Suppressor macrophage (primary cell): ENCODE data around the gene PUS3.
A peak's percentile ranks its signal among the peaks of the same experiment; 100 is the strongest.

Experiments
- DNase-seq, 4 experiments: peaks; one replicate each; pipeline ENCODE4 v3.0.0-alpha.2; 2020 to 2022

PUS3 gene

DNA sequence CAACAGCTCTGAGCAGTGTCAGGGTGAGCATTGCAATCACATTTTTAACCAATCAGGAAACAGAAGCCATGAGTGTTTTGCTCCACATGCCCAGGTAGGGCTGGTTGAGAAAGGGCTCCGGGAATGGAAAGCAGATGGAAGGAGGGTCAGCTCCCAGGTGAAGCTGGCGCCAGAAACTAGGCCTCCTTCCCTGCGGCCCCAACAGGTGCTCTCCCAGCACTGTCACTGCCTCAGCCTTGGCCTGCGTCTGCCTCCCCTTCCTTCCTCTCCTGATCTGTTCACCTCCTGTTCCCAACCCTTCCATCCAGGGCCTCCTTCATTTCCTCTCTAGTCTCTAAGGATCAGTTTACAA lies 38.2 kb upstream of the PUS3 start:
- no peak for DNase-seq

DNA sequence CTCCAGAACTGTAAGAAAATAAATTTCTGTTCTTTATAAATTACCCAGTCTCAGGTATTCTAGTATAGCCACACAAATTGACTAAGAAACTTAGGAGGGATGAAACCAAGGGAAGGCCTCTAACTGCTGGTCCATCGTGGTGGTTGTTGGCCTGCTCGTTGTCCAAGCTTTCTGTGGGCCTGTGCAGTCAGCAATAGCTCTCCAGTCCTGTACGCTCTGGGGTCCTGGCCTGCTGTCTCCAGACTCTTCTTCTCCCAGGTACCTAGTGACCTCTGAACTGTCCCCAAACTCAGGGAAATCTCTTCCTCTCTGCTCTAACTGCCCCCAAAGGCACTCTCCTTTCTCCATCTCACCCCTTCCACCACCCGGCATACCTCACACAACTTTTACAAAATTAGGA lies 37.1 kb upstream of the PUS3 start:
- no peak for DNase-seq

DNA sequence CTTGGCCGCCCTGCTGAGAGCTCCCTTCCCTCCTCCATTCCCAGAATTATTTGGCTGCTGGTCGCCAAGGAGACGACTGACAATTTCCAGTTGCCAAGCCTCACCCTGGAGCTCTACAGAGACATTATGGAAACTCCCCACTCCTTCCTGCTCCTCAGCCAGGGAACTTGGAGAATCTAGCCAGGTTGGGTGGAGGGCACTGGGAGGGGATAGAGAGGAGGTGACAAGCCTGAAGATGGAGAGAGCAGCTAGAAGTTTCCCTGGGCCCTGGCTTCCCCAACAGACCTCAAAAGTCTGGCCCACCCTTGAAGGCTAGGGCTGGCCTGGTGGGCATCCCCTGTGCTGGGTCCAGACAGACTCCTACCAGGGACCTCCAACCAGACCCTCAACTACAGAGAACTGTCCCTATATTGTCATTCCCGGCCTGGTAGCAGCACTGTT lies 36.1 kb upstream of the PUS3 start:
- no peak for DNase-seq

DNA sequence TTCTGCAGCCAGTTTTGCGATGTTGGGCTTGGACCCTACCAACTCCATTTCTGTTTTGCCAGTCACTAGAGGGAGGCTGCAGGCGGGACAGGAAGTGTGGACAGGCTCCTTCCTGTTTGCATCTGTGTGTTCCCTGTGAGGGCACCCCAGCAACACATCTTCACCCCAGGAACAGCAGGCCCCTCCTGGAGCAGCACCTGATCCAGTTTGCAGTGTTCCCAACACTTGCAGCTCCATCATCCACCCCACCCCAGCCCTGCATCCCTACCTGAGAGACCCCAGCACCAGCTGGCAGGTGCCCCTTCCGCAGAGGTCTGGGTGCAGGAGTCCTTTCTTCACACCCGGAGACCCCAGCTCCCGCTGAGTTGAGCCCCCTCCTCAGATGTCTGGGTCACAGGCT lies 35.4 kb upstream of the PUS3 start:
- no peak for DNase-seq

DNA sequence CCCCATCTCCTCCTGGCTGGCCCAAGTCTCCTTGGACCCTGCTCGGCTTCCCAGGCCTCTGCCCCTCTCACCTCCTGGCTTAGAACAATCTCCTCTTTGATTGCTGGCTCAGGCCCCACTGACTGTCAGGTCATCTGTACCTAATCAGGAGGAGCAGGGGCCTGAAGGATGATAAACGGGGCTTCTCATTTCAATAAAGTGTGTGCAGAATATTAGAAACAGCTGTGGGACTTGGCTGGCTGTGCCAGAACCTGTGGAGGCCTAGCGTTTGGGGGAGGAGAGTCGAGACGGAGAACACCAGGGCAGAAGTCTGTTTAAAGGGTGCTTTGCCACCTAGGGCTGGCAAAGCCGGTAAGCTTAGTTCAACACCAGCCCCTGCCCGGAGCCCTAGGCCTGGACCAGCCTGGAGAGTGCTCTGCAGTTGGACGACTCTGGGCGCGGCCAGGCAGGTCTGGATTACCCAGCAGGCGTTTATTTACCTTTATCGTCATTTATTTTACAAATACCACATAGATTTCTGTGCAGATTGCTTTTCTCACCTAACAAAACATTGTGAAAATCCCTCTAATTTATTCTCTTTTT lies 32.7 kb upstream of the PUS3 start:
- DNase-seq, result no peak

DNA sequence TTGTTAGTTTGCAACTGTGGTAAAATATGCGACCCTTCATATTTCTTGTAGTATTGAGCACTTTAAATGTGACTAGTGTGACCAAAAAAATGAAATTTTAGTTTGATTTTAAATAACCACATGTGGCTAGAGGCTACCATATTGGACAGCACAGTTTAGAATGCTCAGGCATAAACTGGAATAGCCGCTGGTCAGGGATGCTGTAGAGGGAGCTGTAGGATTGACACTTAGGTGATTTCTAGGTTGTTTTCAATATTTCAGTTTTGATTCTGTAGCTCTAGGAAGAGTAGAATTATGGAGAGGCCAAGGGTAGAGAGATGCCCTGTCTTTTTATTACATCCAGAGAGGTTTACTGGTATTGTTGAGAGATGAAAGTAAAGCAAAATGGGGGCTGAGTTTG lies 32.0 kb upstream of the PUS3 start:
- DNase-seq, result no peak

DNA sequence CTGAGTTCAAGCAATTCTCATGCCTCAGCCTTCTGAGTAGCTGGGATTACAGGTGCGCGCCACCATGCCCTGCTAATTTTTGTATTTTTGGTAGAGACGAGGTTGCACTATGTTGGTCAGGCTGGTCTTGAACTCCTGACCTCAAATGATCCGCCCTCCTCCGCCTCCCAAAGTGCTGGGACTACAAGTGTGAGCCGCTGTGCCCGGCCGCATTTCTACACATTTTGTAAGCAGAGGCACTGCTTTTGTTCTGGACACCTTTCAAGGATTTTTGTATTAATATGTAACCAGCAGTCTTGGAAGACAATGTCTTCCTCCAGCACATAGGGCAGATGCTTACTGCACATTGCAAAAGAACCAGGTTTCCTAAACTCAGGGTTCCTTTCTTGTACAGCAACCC lies 31.5 kb upstream of the PUS3 start:
- DNase-seq, result no peak

DNA sequence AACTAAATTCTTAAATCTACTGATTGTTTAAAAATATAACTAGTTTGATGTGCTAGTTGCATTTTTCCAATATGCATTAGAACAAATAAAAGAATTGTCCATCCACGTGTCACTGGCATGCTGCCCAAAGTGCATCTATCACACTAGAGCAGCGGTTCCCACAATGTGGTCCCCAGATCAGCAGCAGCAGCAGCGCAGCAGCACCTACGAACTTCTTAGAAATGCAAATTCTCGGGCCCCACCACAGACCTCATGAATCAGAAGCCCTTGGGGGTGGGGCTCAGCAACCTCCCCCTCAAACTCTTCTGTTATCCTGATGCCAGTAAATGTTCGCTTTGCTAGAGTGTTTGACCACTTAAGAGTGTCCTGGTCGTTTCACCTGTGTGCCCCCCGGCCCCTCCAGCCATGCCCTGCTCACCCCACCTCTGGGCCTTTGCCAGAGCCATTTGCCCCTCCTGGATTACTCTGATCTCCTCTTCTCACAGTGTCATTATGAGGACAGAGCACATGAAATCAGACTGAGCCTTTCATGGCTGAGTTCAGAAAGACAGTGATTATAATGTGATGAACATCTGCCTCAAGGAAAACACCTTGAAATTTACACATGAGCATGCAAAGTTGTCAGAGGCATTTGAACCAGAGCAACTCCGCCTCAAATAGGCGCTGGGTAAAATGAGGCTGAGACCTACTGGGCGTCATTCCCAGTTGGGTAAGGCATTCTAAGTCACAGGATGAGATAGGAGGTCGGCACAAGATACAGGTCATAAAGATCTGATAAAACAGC lies 30.2 kb upstream of the PUS3 start:
- DNase-seq, result no peak

DNA sequence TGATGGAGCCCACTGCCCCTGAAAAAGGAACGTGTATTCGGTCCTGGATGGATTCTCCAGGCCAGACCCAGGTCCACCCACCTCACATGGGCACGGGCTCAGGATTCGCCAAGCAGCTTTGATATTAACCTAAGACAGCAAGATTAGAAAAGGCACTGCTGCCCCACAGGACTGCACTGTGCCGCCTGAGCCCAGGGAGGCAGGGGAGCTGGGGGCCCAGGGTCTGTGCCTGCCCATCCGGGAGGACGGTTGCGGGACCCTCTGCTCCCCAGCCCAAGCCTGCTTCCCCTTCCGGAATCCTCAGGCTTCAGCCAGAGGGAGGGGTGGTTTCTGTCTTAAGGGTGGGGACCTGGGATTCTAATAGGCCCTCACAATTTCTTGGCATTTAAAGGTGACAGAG lies 29.3 kb upstream of the PUS3 start:
- DNase-seq, result no peak

DNA sequence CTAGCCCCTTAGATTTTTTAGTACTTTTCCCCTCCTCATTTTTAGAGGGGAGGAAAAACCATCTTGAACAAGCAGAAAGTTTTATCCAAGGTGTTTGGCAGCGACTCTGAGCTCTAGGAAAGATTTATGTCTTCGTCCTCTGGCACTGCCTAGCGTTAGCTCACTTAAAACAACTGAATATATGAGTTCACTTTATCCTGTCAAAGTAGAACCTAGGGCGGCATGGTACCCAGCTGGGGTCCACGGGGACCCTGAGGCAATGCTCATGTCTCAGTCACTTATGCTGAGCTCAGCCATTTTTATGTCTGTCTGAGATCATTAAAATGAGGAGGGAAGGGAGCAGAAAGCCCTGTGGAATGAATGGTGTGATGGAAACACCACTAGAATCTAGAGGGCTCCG lies 28.7 kb upstream of the PUS3 start:
- DNase-seq, result no peak

DNA sequence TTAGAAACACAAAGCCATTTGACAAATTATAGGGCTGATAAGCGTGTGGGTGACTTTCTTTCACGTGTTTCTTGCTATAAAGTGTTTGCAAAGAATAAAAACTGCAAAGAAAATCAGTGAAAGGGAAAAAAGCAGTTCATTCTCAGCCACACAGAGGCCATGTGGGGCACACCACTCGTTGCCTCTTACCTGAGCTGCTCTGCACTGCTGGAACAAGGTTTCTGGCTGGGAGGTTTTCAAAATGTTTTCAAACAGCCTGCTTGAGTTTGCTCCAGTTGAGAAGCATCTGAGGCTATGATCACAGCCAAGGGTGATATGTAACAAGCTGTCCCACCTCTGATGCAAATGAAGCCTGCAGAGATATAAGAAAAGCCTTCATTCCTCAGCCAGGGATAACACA lies 28.1 kb upstream of the PUS3 start:
- DNase-seq, result no peak

DNA sequence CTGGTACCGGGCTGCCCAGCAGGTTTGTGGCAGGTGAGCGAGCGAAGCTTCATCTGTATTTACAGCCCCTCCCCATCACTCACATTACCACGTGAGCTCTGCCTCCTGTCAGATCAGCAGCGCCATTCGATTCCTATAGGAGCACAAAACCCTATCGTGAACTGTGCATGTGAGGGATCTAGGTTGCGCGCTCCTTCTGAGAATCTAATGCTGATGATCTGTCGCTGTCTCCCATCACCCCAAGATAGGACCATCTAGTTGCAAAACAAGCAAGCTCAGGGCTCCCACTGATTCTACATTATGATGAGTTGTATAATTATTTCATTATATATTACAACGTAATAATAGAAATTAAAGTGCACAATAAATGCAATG lies 27.1 kb upstream of the PUS3 start:
- no peak for DNase-seq

DNA sequence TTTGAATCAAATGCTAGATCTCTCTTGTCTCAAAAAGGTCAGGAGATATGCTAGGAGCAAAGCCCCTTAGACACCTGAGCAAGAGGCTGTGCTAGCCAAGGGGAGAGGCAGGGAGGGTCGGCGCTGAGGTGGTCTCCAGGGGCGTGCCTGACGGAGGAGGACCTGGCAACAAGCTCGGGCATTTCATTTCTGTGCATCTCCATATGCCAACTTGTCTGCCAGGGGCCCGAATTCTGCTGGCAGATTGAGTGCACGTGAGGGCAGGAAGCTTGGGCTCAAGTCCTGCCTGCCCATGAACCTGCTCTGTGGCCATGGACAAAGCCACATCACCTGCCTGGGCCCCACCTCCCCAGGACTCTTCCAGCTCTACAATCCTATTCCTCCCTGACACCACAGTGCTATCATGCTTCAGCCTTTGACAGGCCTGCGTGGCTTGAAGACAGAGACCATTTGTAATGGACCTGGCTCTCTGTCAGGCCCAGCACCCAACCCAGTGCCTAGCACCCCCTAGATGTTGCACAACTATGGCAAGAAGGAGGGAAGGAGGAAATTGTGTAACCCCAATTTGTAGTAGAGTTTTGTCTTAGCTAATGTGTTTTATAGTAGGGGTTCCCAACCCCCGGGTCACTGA lies 26.6 kb upstream of the PUS3 start:
- DNase-seq, result peak in 1 of 4 experiments; percentile 4

DNA sequence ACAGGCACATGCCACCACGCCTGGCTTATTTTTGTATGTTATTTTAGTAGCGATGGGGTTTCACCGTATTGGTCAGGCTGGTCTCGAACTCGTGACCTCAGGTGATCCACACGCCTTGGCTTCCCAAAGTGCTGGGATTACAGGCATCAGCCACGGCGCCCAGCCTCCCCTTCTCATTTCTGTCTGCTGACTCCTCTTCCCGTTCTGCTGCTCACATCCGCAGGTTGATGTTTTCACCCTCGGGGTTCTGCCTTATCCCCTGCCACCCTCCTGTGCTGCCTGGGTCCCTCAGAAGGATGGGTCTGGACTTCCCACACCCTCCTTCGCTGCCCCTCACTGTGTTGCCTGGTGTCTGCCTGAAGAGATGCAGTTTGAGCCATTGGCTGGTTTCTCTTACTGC lies 23.7 kb upstream of the PUS3 start:
- DNase-seq, result no peak

DNA sequence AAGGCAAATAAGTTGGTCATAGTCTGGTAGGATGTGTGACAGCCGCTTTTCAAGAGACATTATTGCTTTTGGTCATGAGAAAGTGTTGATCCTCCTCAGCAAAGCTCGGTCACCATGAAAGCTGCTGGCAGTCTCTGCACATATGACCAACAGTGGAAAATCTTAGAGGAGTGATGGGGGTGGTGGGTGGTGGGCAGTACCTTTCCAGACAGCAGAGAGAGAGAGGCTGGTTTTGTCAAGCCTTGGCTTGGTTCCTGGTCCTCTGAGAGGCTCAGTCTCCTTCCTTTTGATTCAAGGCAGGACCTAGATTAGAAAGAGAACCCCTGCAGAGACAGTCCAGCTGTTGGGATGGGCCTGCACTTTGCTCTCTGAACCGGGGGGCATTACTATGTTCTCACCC lies 22.8 kb upstream of the PUS3 start:
- DNase-seq, result no peak

DNA sequence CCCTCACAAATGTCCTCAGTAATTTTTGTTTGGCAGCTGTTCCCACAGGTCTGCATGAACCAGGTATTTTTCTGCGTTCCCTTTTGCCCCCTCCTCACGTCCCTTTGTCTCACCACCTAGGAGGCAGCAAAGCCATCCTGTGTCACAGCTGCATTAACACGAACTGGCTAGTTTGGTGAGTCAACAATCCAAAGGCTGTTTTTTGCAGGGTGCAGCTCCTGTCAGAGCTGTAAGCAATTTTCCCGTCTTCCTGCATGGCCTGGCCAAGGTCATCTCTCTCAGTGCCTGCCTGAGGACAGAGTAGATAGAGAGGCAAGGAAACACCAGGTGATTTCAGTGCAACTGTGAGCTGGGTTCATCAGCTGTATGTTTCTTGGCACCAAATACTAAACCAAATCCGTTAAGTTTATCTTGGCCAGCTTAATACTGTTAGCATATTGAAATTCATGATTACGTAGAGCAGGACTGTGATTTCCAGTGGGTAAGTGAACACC lies 22.3 kb upstream of the PUS3 start:
- no peak for DNase-seq

DNA sequence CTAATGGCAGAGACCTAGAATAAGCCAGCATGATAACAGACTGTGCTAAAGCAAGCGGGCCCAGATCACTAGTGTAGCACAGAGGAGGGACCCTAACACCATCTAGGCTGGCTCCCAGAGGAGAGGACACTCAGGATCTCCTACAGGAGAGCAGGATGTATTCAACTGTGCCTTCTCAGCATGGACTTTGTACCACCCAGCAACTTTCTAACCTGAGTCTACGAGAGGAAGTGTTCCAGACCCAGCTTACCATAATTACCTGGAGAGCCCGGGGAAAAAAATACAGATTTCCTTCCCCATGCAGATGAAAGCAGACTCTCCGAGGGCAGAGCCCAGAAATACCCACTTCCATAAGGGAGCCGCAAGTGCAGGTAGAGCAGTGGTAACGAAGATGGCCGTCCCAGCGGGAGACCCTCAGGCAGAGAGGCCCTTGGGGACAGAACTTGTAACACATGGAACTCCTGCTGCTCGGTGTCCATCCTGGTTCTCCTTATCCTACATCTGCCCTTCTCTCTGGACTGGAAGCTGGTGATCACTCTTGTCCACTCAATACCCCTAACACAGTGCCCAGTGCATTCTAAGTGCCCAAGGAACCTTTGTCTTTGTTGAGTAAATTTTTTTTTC lies 21.5 kb upstream of the PUS3 start:
- DNase-seq, result no peak

DNA sequence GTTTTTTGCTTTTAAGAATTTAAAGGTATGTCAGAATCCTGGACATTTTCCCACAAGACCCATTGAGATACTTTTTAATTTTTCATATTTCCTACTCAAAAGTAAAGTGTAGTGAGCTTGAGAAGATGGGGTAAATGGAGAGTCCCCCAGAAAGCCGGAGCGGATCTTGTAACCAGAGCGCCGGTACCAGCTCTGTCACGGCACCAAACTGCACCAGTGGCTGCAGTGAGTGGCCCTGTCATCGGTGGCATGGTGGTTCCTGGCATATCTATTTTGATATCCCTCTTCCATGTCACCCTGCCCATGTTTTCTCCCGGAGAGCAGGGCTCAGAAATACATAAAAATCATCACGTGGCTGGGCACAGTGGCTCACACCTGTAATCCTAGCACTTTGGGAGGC lies 20.6 kb upstream of the PUS3 start:
- DNase-seq, result no peak

DNA sequence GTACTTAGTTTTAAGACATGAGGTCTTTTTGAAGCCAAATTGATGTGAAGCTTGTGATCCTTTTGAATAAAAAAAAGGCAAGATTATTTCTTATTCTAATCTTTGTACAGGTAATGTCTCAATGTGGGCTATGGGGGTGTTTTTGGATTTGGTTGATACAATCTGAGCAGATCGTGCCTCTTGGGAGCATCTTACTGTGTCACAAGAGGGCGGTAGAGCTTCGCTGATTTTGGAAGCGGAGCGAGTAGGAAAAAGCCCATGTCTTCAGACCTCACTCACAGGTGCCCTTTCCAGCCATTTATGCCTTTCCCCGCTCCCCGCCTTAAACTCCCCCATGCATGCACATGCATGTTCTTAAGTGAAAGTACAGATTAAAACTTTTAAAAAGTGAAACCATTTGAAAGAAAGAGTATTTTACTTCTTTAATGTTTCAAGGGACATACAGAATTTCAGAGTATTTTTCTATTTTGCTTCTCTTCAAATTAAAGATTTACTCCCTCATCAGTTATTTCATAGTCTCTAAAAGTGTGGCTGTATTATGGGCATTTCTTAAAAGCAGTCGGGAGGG lies 20.1 kb upstream of the PUS3 start:
- peak; percentile 67 to 81 (median 74) for DNase-seq

DNA sequence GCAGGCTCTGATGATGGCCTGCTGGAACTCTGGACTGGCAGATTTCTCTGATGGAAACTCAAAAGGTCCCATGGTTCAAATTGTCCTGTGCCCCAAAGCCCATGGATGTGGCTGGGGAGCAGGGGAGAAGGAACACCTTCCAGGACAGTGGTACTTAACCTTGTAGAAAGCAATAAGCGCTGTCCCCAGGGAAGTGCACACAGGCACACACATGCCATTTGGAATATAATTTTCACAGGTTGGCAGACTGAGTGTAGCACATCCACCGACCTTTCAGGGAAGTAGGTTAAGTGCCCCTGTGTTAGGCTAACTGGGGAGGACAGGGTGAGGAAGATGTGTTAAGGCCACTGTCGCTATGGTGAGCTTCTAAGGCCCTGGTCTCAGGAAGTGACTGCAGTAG lies 19.1 kb upstream of the PUS3 start:
- DNase-seq, result no peak

DNA sequence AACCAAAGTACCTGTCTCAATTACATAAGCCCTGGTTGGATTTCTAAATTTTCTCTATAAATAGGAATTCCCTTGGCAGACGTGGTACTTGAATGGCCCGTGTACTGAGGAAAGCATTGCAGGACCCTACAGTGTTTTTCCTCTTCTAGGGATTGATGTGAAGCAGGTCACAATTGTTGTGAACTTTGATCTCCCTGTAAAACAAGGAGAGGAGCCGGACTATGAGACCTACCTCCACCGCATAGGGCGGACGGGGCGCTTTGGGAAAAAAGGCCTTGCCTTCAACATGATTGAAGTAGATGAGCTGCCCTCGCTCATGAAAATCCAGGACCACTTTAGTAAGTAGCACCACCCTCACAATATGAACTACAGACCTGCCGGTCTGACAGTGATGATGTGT lies 18.0 kb upstream of the PUS3 start:
- DNase-seq, result no peak

DNA sequence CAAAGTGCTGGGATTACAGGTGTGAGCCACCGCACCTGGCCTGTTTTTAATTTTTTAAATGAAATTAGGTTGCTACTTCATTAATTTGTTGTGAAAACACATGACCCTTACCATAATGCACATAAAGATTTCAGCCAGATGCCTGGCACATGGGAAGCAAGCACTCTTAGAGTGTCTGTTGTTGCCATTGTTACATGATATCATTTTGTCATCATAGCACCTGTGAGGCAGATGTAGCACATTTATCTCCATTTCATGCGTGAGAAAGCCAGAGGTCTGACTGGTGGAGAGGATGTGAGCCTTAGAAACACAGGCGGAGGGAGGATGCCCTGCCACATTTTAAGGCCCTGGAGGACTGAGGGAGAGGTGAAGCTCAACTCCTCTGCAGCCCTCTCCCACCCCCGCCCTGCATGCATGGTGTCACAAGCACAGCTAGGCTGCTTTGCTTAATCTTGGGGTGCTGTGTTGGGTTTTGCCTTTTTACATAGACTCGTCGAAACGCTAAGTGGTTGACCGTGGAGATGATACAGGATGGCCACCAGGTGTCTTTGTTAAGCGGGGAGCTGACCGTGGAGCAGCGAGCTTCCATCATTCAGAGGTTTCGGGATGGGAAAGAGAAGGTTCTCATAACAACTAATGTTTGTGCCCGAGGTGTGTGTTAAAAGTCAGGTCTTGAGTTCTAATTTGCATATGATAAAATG lies 15.3 kb upstream of the PUS3 start:
- no peak for DNase-seq
